ENCODE results near the gene RNF220.

DNA sequence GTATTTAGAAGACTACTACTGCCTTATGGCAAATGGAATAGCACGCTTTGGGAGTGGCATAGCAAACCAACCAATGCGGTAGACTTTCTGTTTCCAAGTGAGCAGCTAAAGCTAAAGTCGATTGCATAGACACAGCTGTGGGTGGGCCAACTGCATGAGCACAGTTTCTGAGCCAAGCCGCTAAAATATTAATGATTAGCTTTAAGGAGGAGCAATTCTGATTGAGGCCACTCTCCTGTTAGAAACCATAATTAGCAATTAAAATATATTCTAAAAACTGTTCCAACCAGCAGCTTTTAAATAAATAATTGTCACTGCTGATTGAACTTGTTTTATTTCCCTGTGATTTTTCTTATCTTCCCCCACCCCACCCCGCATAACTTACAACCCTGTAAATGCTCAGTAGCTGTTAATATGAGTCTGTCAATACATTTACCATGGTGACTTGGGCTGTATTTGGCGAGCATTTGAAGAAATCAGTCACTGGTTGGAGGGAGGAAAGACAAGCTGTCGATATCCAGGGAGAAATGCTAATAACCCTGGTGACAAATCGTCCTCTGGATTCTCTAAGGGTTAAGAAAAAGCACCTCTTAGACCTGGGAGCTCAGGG, 32.2 kb downstream of the RNF220 start:
- TF ChIP-seq POLR2A (IDR thresholded peaks at IDR 0.05), result no peak
- TF ChIP-seq, protein P1, sequence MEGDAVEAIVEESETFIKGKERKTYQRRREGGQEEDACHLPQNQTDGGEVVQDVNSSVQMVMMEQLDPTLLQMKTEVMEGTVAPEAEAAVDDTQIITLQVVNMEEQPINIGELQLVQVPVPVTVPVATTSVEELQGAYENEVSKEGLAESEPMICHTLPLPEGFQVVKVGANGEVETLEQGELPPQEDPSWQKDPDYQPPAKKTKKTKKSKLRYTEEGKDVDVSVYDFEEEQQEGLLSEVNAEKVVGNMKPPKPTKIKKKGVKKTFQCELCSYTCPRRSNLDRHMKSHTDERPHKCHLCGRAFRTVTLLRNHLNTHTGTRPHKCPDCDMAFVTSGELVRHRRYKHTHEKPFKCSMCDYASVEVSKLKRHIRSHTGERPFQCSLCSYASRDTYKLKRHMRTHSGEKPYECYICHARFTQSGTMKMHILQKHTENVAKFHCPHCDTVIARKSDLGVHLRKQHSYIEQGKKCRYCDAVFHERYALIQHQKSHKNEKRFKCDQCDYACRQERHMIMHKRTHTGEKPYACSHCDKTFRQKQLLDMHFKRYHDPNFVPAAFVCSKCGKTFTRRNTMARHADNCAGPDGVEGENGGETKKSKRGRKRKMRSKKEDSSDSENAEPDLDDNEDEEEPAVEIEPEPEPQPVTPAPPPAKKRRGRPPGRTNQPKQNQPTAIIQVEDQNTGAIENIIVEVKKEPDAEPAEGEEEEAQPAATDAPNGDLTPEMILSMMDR (IDR thresholded peaks at IDR 0.05 in 8 of 11, conservative IDR thresholded peaks at IDR 0.05 in 3 of 11), result no peak

Measured in spleen (tissue), 7 donors.